NT2/D1 (cell line): ENCODE data around the gene FAM228A.

ENCODE experiments used
- DNase-seq: peaks from one replicate; pipeline ENCODE4 v3.0.0-alpha.2; 2011; ENCODE audit warnings: low read depth, low spot score
- H3K27me3 ChIP-seq: 2 replicates; pipeline ENCODE4 v1.6.0; 2011; ENCODE audit warnings: mild to moderate bottlenecking; ENCODE audit not compliant: insufficient read length, insufficient read depth
- H3K36me3 ChIP-seq: 2 replicates; pipeline ENCODE4 v1.6.1; 2011; ENCODE audit warnings: mild to moderate bottlenecking, low read length, mixed read lengths; ENCODE audit not compliant: insufficient read depth, insufficient read length
- H3K4me1 ChIP-seq: 2 replicates; pipeline ENCODE4 v1.5.1; 2011; ENCODE audit not compliant: insufficient read depth, insufficient read length
- H3K4me3 ChIP-seq: 2 replicates; pipeline ENCODE4 v1.5.1; 2011; ENCODE audit warnings: low read depth; ENCODE audit not compliant: insufficient read length
- H3K9ac ChIP-seq: 2 replicates; pipeline ENCODE4 v1.6.0; 2011; ENCODE audit warnings: low read depth; ENCODE audit not compliant: insufficient read length
- H3K9me3 ChIP-seq: 2 replicates; pipeline ENCODE4 v1.5.1; 2011; ENCODE audit warnings: mild to moderate bottlenecking, low read length; ENCODE audit not compliant: insufficient read depth
- SUZ12 ChIP-seq: IDR thresholded peaks from 2 replicates; pipeline ENCODE4 v1.6.1; 2011; ENCODE audit not compliant: insufficient read length, insufficient read depth; ENCODE audit errors: extremely low read depth
- YY1 ChIP-seq: IDR thresholded peaks from 2 replicates; pipeline ENCODE4 v1.6.1; 2011; ENCODE audit not compliant: insufficient read length, insufficient read depth
- ZNF274 ChIP-seq: IDR thresholded peaks from 2 replicates; pipeline ENCODE4 v1.6.1; 2011; ENCODE audit warnings: mild to moderate bottlenecking, low read depth, low read length

The FAM228A gene

GRCh38 chr2:24158131-24158530 is 16.7 kb upstream of the FAM228A start:
- Histone ChIP-seq H3K9ac (no peak overlapping the region), H3K27me3 (no peaks in the 10 kb centered on the region), H3K4me3 (no peak overlapping the region), H3K4me1 (no peaks in the 10 kb centered on the region), H3K9me3 (peaks cover 9% of the 10 kb centered on the region), H3K36me3 (no peaks in the 10 kb centered on the region)
- TF ChIP-seq ZNF274 (no peak), SUZ12 (no peak), YY1 (no peak)
- DNase-seq: no peak

- H3K4me1 ChIP-seq: no peaks in the 10 kb centered on the region
- DNase-seq: no peak
- no peaks in the 10 kb centered on the region for H3K27me3 ChIP-seq
- no peak overlapping the region for H3K4me3 ChIP-seq
- H3K36me3 ChIP-seq: no peaks in the 10 kb centered on the region
- peaks cover 9% of the 10 kb centered on the region for H3K9me3 ChIP-seq
- H3K9ac ChIP-seq: no peak overlapping the region
- TF ChIP-seq SUZ12 (no peak), YY1 (no peak), ZNF274 (no peak)
Observed at GRCh38 chr2:24159708-24160107, 15.1 kb upstream of the FAM228A start.

GRCh38 chr2:24160761-24161160 is 14.1 kb upstream of the FAM228A start:
- Histone ChIP-seq H3K9ac (no peak overlapping the region), H3K27me3 (no peaks in the 10 kb centered on the region), H3K4me1 (no peaks in the 10 kb centered on the region), H3K36me3 (no peaks in the 10 kb centered on the region), H3K9me3 (peaks cover 9% of the 10 kb centered on the region), H3K4me3 (no peak overlapping the region)
- TF ChIP-seq ZNF274: no peak
- no peak for TF ChIP-seq YY1
- no peak for TF ChIP-seq SUZ12
- no peak for DNase-seq

GRCh38 chr2:24162494-24162893 is 12.4 kb upstream of the FAM228A start:
- TF ChIP-seq ZNF274 (no peak), SUZ12 (no peak), YY1 (no peak)
- H3K27me3 ChIP-seq: no peaks in the 10 kb centered on the region

GRCh38 chr2:24163186-24163585 is 11.7 kb upstream of the FAM228A start:
- Histone ChIP-seq H3K27me3 (no peaks in the 10 kb centered on the region), H3K4me3 (no peak overlapping the region), H3K36me3 (no peaks in the 10 kb centered on the region), H3K9ac (no peak overlapping the region), H3K4me1 (no peaks in the 10 kb centered on the region), H3K9me3 (peaks cover 9% of the 10 kb centered on the region)
- DNase-seq: no peak
- no peak for TF ChIP-seq ZNF274
- no peak for TF ChIP-seq SUZ12
- TF ChIP-seq YY1: no peak

More at GRCh38 chr2:24162494-24162893, 12.4 kb upstream of the FAM228A start:
- no peaks in the 10 kb centered on the region for H3K36me3 ChIP-seq
- H3K9me3 ChIP-seq: peaks cover 9% of the 10 kb centered on the region
- no peak overlapping the region for H3K9ac ChIP-seq
- DNase-seq: no peak
- H3K4me1 ChIP-seq: no peaks in the 10 kb centered on the region
- H3K4me3 ChIP-seq: no peak overlapping the region

- H3K9me3 ChIP-seq: peaks cover 9% of the 10 kb centered on the region
- H3K4me1 ChIP-seq: no peaks in the 10 kb centered on the region
- no peak for DNase-seq
- no peaks in the 10 kb centered on the region for H3K27me3 ChIP-seq
- H3K9ac ChIP-seq: no peak overlapping the region
- H3K4me3 ChIP-seq: no peak overlapping the region
- H3K36me3 ChIP-seq: no peaks in the 10 kb centered on the region
- no peak for TF ChIP-seq SUZ12
- TF ChIP-seq YY1: no peak
- TF ChIP-seq ZNF274: no peak
Observed at GRCh38 chr2:24163601-24164000, 11.3 kb upstream of the FAM228A start.

GRCh38 chr2:24164416-24164973 is 10.4 kb upstream of the FAM228A start:
- H3K36me3 ChIP-seq: no peaks in the 10 kb centered on the region
- H3K4me3 ChIP-seq: no peak overlapping the region
- H3K9me3 ChIP-seq: peaks cover 9% of the 10 kb centered on the region
- no peaks in the 10 kb centered on the region for H3K27me3 ChIP-seq
- DNase-seq: no peak
- no peak overlapping the region for H3K9ac ChIP-seq
- TF ChIP-seq SUZ12 (no peak), ZNF274 (no peak), YY1 (no peak)
- no peaks in the 10 kb centered on the region for H3K4me1 ChIP-seq
